Measurements from ENCODE around the gene REG3A. TPM values are rescaled to one million over a fixed set of nuclear protein-coding genes. Genes with fewer than 3 reads are reported as not detected.

The REG3A gene
- total RNA-seq: not detected

GRCh38 chr2:79159653-79160052, at the start of gene REG3A:
Gene REG3A (minus strand): TSS chr2:79159753. CDS start chr2:79159405, 348 bp downstream.

GRCh38 chr2:79120194-79120713, 39.3 kb downstream of the REG3A start, which contains the start of gene REG1A:
Gene REG1A (plus strand): TSS chr2:79120488. CDS start chr2:79120862, 374 bp downstream.

Other genes starting within 250 kb of the REG3A start
- gene REG3G, start 134.1 kb downstream of the REG3A start, total RNA-seq: not detected
- gene REG1B, start 71.8 kb downstream of the REG3A start, total RNA-seq: not detected
- not detected for gene REG1A, start 39.3 kb downstream of the REG3A start, total RNA-seq

All from metanephros (tissue), 1 donor.